Spleen (tissue), 7 donors: ENCODE data around the gene NELL2.

Experiments used
- CTCF ChIP-seq, 11 experiments: fragments of 200-600 bp in 7 of 11; fragments of 450-650 bp in 4 of 11; sonication (generic) in 4 of 11; IDR thresholded peaks in 8 of 11; conservative IDR thresholded peaks in 3 of 11; 1 replicate in 7 of 11; 2 replicates in 4 of 11; pipeline versions ENCODE4 v1.4.0 to v1.8.0; 2016 to 2021; ENCODE audit warnings: antibody characterized with exemption in 11 of 11, inconsistent platforms in 4 of 11, mild to moderate bottlenecking in 1 of 11
- POLR2A ChIP-seq, 3 donors: fragments of 450-650 bp; IDR thresholded peaks; one replicate each; pipeline ENCODE4 v1.5.1; 2017; ENCODE audit warnings: antibody characterized with exemption in 3 of 3, mild to moderate bottlenecking in 1 of 3
- donor health status: DM: no; HTN: no; CAD: no; lungs with moderate emphysema.
- donor health status: DM: no; HTN: no; CAD: no.
- donor health status: DM: no; HTN: no; CAD: no.

GRCh38 chr12:44581642-44582242 is 294.4 kb downstream of the NELL2 start:
- no peak for TF ChIP-seq CTCF (IDR thresholded peaks at IDR 0.05 in 8 of 11, conservative IDR thresholded peaks at IDR 0.05 in 3 of 11)
- TF ChIP-seq POLR2A (IDR thresholded peaks at IDR 0.05), result no peak
